CD4-positive, alpha-beta memory T cell (primary cell): ENCODE data around the gene ADAM23. TPM values are rescaled to one million over a fixed set of nuclear protein-coding genes. Genes with fewer than 3 reads are reported as not detected.

Experiments
- CTCF ChIA-PET: fragments of 350-600 bp; sonication (Branson Sonifier 250); formaldehyde crosslinking; loops from one replicate; lab custom pipeline; 2021; ENCODE audit warnings: inconsistent platforms; ENCODE audit not compliant: partially characterized antibody; lab: Charles Lee
- POLR2A ChIA-PET: fragments of 350-600 bp; sonication (Branson Sonifier 250); formaldehyde crosslinking; loops from one replicate; lab custom pipeline; 2021; ENCODE audit not compliant: partially characterized antibody; lab: Charles Lee
- DNase-seq, 5 donors: peaks; one replicate each; pipeline versions ENCODE4 v3.0.0 to v3.0.0-alpha.2; 2020 to 2022; ENCODE audit warnings: mixed read lengths in 1 of 5
- H3K27ac ChIP-seq: one replicate; pipeline ENCODE4 v1.7.0; 2013; ENCODE audit warnings: low read depth, low read length
- H3K27me3 ChIP-seq: 2 replicates; pipeline ENCODE4 v1.7.0; 2013; ENCODE audit warnings: mild to moderate bottlenecking, low read length, moderate library complexity; ENCODE audit not compliant: insufficient read depth
- H3K36me3 ChIP-seq: 2 replicates; pipeline ENCODE4 v1.7.0; 2013; ENCODE audit warnings: mild to moderate bottlenecking, low read length, moderate library complexity; ENCODE audit not compliant: insufficient read depth
- H3K4me1 ChIP-seq: 2 replicates; pipeline ENCODE4 v1.7.0; 2013; ENCODE audit warnings: mild to moderate bottlenecking, low read length, moderate library complexity; ENCODE audit not compliant: insufficient read depth
- H3K4me3 ChIP-seq, 2 donors: one replicate each; pipeline ENCODE4 v1.7.0; 2013; ENCODE audit warnings: low read length in 2 of 2, mild to moderate bottlenecking in 1 of 2
- H3K9me3 ChIP-seq, 2 donors: one replicate each; pipeline ENCODE4 v1.7.0; 2013; ENCODE audit warnings: low read length in 2 of 2, control low read depth in 1 of 2; ENCODE audit not compliant: control insufficient read depth in 1 of 2
- H3K27ac Mint-ChIP-seq, 7 donors: one replicate each; pipeline ENCODE4 v1.8.0; 2020 to 2021; ENCODE audit warnings: mixed read lengths in 7 of 7, mild to moderate bottlenecking in 6 of 7, inconsistent platforms in 3 of 7, moderate library complexity in 3 of 7
- H3K27me3 Mint-ChIP-seq, 2 donors: one replicate each; pipeline ENCODE4 v1.8.0; 2020 to 2021; ENCODE audit warnings: mixed read lengths in 2 of 2
- H3K36me3 Mint-ChIP-seq, 2 donors: one replicate each; pipeline ENCODE4 v1.8.0; 2020 to 2021; ENCODE audit warnings: mixed read lengths in 2 of 2, inconsistent platforms in 1 of 2, mild to moderate bottlenecking in 1 of 2
- H3K4me1 Mint-ChIP-seq, 4 donors: one replicate each; pipeline ENCODE4 v1.8.0; 2020 to 2021; ENCODE audit warnings: mixed read lengths in 4 of 4, mild to moderate bottlenecking in 1 of 4
- H3K4me3 Mint-ChIP-seq, 8 donors: one replicate each; pipeline ENCODE4 v1.8.0; 2020 to 2021; ENCODE audit warnings: mixed read lengths in 8 of 8, mild to moderate bottlenecking in 7 of 8, moderate library complexity in 6 of 8, inconsistent platforms in 3 of 8
- H3K9me3 Mint-ChIP-seq, 8 donors: one replicate each; pipeline ENCODE4 v1.8.0; 2020 to 2021; ENCODE audit warnings: mixed read lengths in 8 of 8, mild to moderate bottlenecking in 5 of 8, inconsistent platforms in 3 of 8, moderate library complexity in 1 of 8
- intact Hi-C: fragments of 100-400 bp; cut with micrococcal nuclease; formaldehyde crosslinking; loops from one replicate; pipeline ENCODE4 v1.15.1; 2023
- polyA plus RNA-seq, 2 donors: library from polyadenylated mRNA; unstranded; fragments of 300-500 nt; fragmentation: Illumina TruSeq; gene quantifications; one replicate each; pipeline ENCODE4 v1.2.3, GENCODE V29; 2021
- total RNA-seq, 2 experiments: library from RNA; stranded (reverse); gene quantifications; one replicate each; pipeline ENCODE4 v1.2.3, GENCODE V29; 2021

ADAM23 gene
- total and polyA plus RNA-seq, 4 experiments from 2014 or later, result 2.9 to 31.3 (median 18.4) TPM

GRCh38 chr2:206616151-206616550 lies 172.8 kb downstream of the ADAM23 start:
- H3K9me3 Mint-ChIP-seq, result no peaks in the 10 kb centered on the region
- no peak overlapping the region for H3K4me3 Mint-ChIP-seq
- intact Hi-C loops, result no loop called here
- Histone ChIP-seq H3K27me3 (no peaks in the 10 kb centered on the region), H3K36me3 (no peaks in the 10 kb centered on the region), H3K9me3 (no peaks in the 10 kb centered on the region), H3K4me3 (no peak overlapping the region), H3K4me1 (no peaks in the 10 kb centered on the region), H3K27ac (no peak overlapping the region)
- CTCF ChIA-PET, result interaction anchor here (1.6 kb wide), 1 partner anchor 8 kb away, joined by 5 read pairs; no protein-coding TSS in a partner anchor
- H3K36me3 Mint-ChIP-seq, result peaks cover 0 to 3% of the 10 kb centered on the region in 2 donors
- no peak for DNase-seq
- no peak overlapping the region for H3K27ac Mint-ChIP-seq
- H3K27me3 Mint-ChIP-seq, result peaks cover 2% of the 10 kb centered on the region in 2 donors
- POLR2A ChIA-PET, result no interaction called here
- H3K4me1 Mint-ChIP-seq, result no peaks in the 10 kb centered on the region

- Mint-ChIP-seq H3K27me3 (peaks cover 2% of the 10 kb centered on the region in 2 donors), H3K9me3 (no peaks in the 10 kb centered on the region), H3K4me3 (no peak overlapping the region), H3K27ac (no peak overlapping the region), H3K4me1 (no peaks in the 10 kb centered on the region), H3K36me3 (no peaks in the 10 kb centered on the region)
- Histone ChIP-seq H3K4me3 (no peak overlapping the region), H3K27me3 (no peaks in the 10 kb centered on the region), H3K4me1 (no peaks in the 10 kb centered on the region), H3K9me3 (no peaks in the 10 kb centered on the region), H3K27ac (no peak overlapping the region), H3K36me3 (no peaks in the 10 kb centered on the region)
- no peak for DNase-seq
- intact Hi-C loops, result no loop called here
- POLR2A ChIA-PET, result no interaction called here
- CTCF ChIA-PET, result no interaction called here
Observed at GRCh38 chr2:206619011-206619410, 175.7 kb downstream of the ADAM23 start.

GRCh38 chr2:206626108-206626507 lies 182.8 kb downstream of the ADAM23 start:
- Mint-ChIP-seq H3K27me3 (peaks cover 5 to 17% of the 10 kb centered on the region in 2 donors), H3K4me3 (no peak overlapping the region), H3K36me3 (no peaks in the 10 kb centered on the region), H3K4me1 (no peaks in the 10 kb centered on the region), H3K27ac (no peak overlapping the region), H3K9me3 (peaks cover 0 to 2% (median 0%) of the 10 kb centered on the region in 8 donors)
- Histone ChIP-seq H3K9me3 (no peaks in the 10 kb centered on the region), H3K36me3 (no peaks in the 10 kb centered on the region), H3K4me3 (no peak overlapping the region), H3K27me3 (no peaks in the 10 kb centered on the region), H3K4me1 (no peaks in the 10 kb centered on the region), H3K27ac (no peak overlapping the region)
- POLR2A ChIA-PET, result no interaction called here
- DNase-seq, result no peak
- intact Hi-C loops, result no loop called here
- CTCF ChIA-PET, result no interaction called here

GRCh38 chr2:206627632-206628031 lies 184.3 kb downstream of the ADAM23 start:
- Histone ChIP-seq H3K36me3 (no peaks in the 10 kb centered on the region), H3K27ac (no peak overlapping the region), H3K9me3 (no peaks in the 10 kb centered on the region), H3K27me3 (no peaks in the 10 kb centered on the region), H3K4me1 (no peaks in the 10 kb centered on the region), H3K4me3 (no peak overlapping the region)
- Mint-ChIP-seq H3K27ac (no peak overlapping the region), H3K4me1 (no peaks in the 10 kb centered on the region), H3K9me3 (peaks cover 0 to 2% (median 0%) of the 10 kb centered on the region in 8 donors), H3K4me3 (no peak overlapping the region), H3K27me3 (peaks cover 5 to 17% of the 10 kb centered on the region in 2 donors), H3K36me3 (no peaks in the 10 kb centered on the region)
- DNase-seq, result no peak
- ChIA-PET POLR2A (no interaction called here), CTCF (no interaction called here)
- intact Hi-C loops, result no loop called here

- no peak overlapping the region for H3K4me3 ChIP-seq
- ChIA-PET POLR2A (no interaction called here), CTCF (no interaction called here)
- no peaks in the 10 kb centered on the region for H3K9me3 ChIP-seq
- H3K27ac ChIP-seq, result no peak overlapping the region
- no peaks in the 10 kb centered on the region for H3K36me3 Mint-ChIP-seq
- peaks cover 10 to 14% of the 10 kb centered on the region in 2 donors for H3K27me3 Mint-ChIP-seq
- no peaks in the 10 kb centered on the region for H3K36me3 ChIP-seq
- H3K4me3 Mint-ChIP-seq, result no peak overlapping the region
- peaks cover 0 to 2% (median 0%) of the 10 kb centered on the region in 8 donors for H3K9me3 Mint-ChIP-seq
- H3K4me1 Mint-ChIP-seq, result no peaks in the 10 kb centered on the region
- no peak overlapping the region for H3K27ac Mint-ChIP-seq
- no peak for DNase-seq
- H3K27me3 ChIP-seq, result no peaks in the 10 kb centered on the region
- intact Hi-C loops, result no loop called here
- H3K4me1 ChIP-seq, result no peaks in the 10 kb centered on the region
Observed at GRCh38 chr2:206631340-206631739, 188.0 kb downstream of the ADAM23 start.

- Mint-ChIP-seq H3K4me3 (no peak overlapping the region), H3K27me3 (peaks cover 2 to 5% of the 10 kb centered on the region in 2 donors), H3K4me1 (no peaks in the 10 kb centered on the region), H3K27ac (no peak overlapping the region), H3K36me3 (no peaks in the 10 kb centered on the region), H3K9me3 (peaks cover 0 to 2% (median 0%) of the 10 kb centered on the region in 8 donors)
- no peak for DNase-seq
- intact Hi-C loops, result no loop called here
- peaks cover 5% of the 10 kb centered on the region for H3K27me3 ChIP-seq
- no peak overlapping the region for H3K4me3 ChIP-seq
- no peaks in the 10 kb centered on the region for H3K9me3 ChIP-seq
- no peaks in the 10 kb centered on the region for H3K36me3 ChIP-seq
- H3K4me1 ChIP-seq, result no peaks in the 10 kb centered on the region
- no peak overlapping the region for H3K27ac ChIP-seq
- ChIA-PET CTCF (no interaction called here), POLR2A (no interaction called here)
Observed at GRCh38 chr2:206635015-206635414, 191.7 kb downstream of the ADAM23 start.

GRCh38 chr2:206639636-206640035 lies 196.3 kb downstream of the ADAM23 start:
- H3K9me3 ChIP-seq, result no peaks in the 10 kb centered on the region
- ChIA-PET POLR2A (no interaction called here), CTCF (no interaction called here)
- Mint-ChIP-seq H3K9me3 (peaks cover 0 to 2% (median 0%) of the 10 kb centered on the region in 8 donors), H3K36me3 (no peaks in the 10 kb centered on the region), H3K27me3 (peaks cover 11 to 16% of the 10 kb centered on the region in 2 donors), H3K4me1 (peaks cover 0 to 4% (median 0%) of the 10 kb centered on the region in 4 donors), H3K4me3 (no peak overlapping the region), H3K27ac (no peak overlapping the region)
- H3K27ac ChIP-seq, result no peak overlapping the region
- DNase-seq, result no peak
- no peaks in the 10 kb centered on the region for H3K4me1 ChIP-seq
- peaks cover 10% of the 10 kb centered on the region for H3K27me3 ChIP-seq
- intact Hi-C loops, result no loop called here
- H3K4me3 ChIP-seq, result no peak overlapping the region
- no peaks in the 10 kb centered on the region for H3K36me3 ChIP-seq

GRCh38 chr2:206641226-206641625 lies 197.9 kb downstream of the ADAM23 start:
- ChIA-PET CTCF (no interaction called here), POLR2A (no interaction called here)
- no peak overlapping the region for H3K27ac ChIP-seq
- no peak overlapping the region for H3K4me3 Mint-ChIP-seq
- no peak overlapping the region for H3K4me3 ChIP-seq
- H3K27me3 Mint-ChIP-seq, result peaks cover 11 to 15% of the 10 kb centered on the region in 2 donors
- H3K9me3 ChIP-seq, result no peaks in the 10 kb centered on the region
- no peaks in the 10 kb centered on the region for H3K36me3 ChIP-seq
- H3K9me3 Mint-ChIP-seq, result peaks cover 0 to 2% (median 0%) of the 10 kb centered on the region in 8 donors
- H3K4me1 Mint-ChIP-seq, result peaks cover 0 to 4% (median 0%) of the 10 kb centered on the region in 4 donors
- intact Hi-C loops, result no loop called here
- H3K27me3 ChIP-seq, result peaks cover 10% of the 10 kb centered on the region
- H3K27ac Mint-ChIP-seq, result no peak overlapping the region
- DNase-seq, result no peak
- H3K36me3 Mint-ChIP-seq, result no peaks in the 10 kb centered on the region
- no peaks in the 10 kb centered on the region for H3K4me1 ChIP-seq
